Type B pancreatic cell (in vitro differentiated cells): ENCODE data around the gene CES2. TPM values are rescaled to one million over a fixed set of nuclear protein-coding genes. Genes with fewer than 3 reads are reported as not detected.

ENCODE experiments used
- DNase-seq: peaks from one replicate; pipeline ENCODE4 v3.0.0; 2021; ENCODE audit warnings: mixed read lengths; ENCODE audit not compliant: unreplicated experiment; ENCODE audit errors: extremely low spot score
- H3K27ac Mint-ChIP-seq: 2 replicates; pipeline ENCODE4 v1.8.0; 2021; ENCODE audit warnings: mild to moderate bottlenecking, mixed read lengths
- H3K27me3 Mint-ChIP-seq: 2 replicates; pipeline ENCODE4 v1.8.0; 2021; ENCODE audit warnings: mixed read lengths
- H3K36me3 Mint-ChIP-seq: 2 replicates; pipeline ENCODE4 v1.8.0; 2021; ENCODE audit warnings: mixed read lengths
- H3K4me1 Mint-ChIP-seq: one replicate; pipeline ENCODE4 v1.8.0; 2021; ENCODE audit warnings: mixed read lengths; ENCODE audit not compliant: unreplicated experiment
- H3K4me3 Mint-ChIP-seq: 2 replicates; pipeline ENCODE4 v1.8.0; 2021; ENCODE audit warnings: mild to moderate bottlenecking, mixed read lengths
- H3K9me3 Mint-ChIP-seq: 2 replicates; pipeline ENCODE4 v1.8.0; 2021; ENCODE audit warnings: mixed read lengths
- CTCF ChIP-seq: fragments of 200-600 bp; sonication (generic); conservative IDR thresholded peaks from 2 replicates; pipeline ENCODE4 v1.5.0; 2021; ENCODE audit warnings: antibody characterized with exemption, mild to moderate bottlenecking
- total RNA-seq: library from RNA; stranded (reverse); gene quantifications from 2 replicates; pipeline ENCODE4 v1.2.1, GENCODE V29; 2021; ENCODE audit warnings: low replicate concordance

Gene CES2
- total RNA-seq, 1 donor from 2014 or later, result 44.9 TPM

- H3K4me1 Mint-ChIP-seq, result no peaks in the 10 kb centered on the region
- H3K27me3 Mint-ChIP-seq, result peaks cover 22% of the 10 kb centered on the region
- no peaks in the 10 kb centered on the region for H3K9me3 Mint-ChIP-seq
- TF ChIP-seq CTCF, result no peak
- no peak overlapping the region for H3K27ac Mint-ChIP-seq
- no peak overlapping the region for H3K4me3 Mint-ChIP-seq
- no peak for DNase-seq
- no peaks in the 10 kb centered on the region for H3K36me3 Mint-ChIP-seq
These were observed 23.5 kb upstream of the CES2 start for GRCh38 chr16:66911801-66912200.

- TF ChIP-seq CTCF, result no peak
- no peaks in the 10 kb centered on the region for H3K4me1 Mint-ChIP-seq
These were observed 22.2 kb upstream of the CES2 start for GRCh38 chr16:66913081-66913480.

GRCh38 chr16:66913711-66914110 lies 21.6 kb upstream of the CES2 start:
- no peaks in the 10 kb centered on the region for H3K36me3 Mint-ChIP-seq
- H3K9me3 Mint-ChIP-seq, result no peaks in the 10 kb centered on the region
- DNase-seq, result no peak
- no peaks in the 10 kb centered on the region for H3K4me1 Mint-ChIP-seq
- no peak overlapping the region for H3K4me3 Mint-ChIP-seq
- no peak overlapping the region for H3K27ac Mint-ChIP-seq
- no peak for TF ChIP-seq CTCF
- H3K27me3 Mint-ChIP-seq, result peaks cover 29% of the 10 kb centered on the region

More at GRCh38 chr16:66913081-66913480, 22.2 kb upstream of the CES2 start:
- Mint-ChIP-seq H3K27me3 (peaks cover 29% of the 10 kb centered on the region), H3K36me3 (no peaks in the 10 kb centered on the region), H3K4me3 (no peak overlapping the region), H3K9me3 (no peaks in the 10 kb centered on the region), H3K27ac (no peak overlapping the region)
- DNase-seq, result no peak

GRCh38 chr16:66914541-66914940 lies 20.8 kb upstream of the CES2 start:
- no peak overlapping the region for H3K4me3 Mint-ChIP-seq
- H3K27me3 Mint-ChIP-seq, result peaks cover 34% of the 10 kb centered on the region
- TF ChIP-seq CTCF, result no peak
- no peak overlapping the region for H3K27ac Mint-ChIP-seq
- no peaks in the 10 kb centered on the region for H3K9me3 Mint-ChIP-seq
- DNase-seq, result no peak
- H3K36me3 Mint-ChIP-seq, result no peaks in the 10 kb centered on the region
- H3K4me1 Mint-ChIP-seq, result no peaks in the 10 kb centered on the region

- H3K9me3 Mint-ChIP-seq, result no peaks in the 10 kb centered on the region
- H3K27ac Mint-ChIP-seq, result no peak overlapping the region
- no peak for DNase-seq
- no peaks in the 10 kb centered on the region for H3K4me1 Mint-ChIP-seq
- no peak overlapping the region for H3K4me3 Mint-ChIP-seq
- H3K36me3 Mint-ChIP-seq, result no peaks in the 10 kb centered on the region
- peaks cover 33% of the 10 kb centered on the region for H3K27me3 Mint-ChIP-seq
- no peak for TF ChIP-seq CTCF
These were observed 20.3 kb upstream of the CES2 start for GRCh38 chr16:66915041-66915440.

GRCh38 chr16:66916518-66916917 lies 18.8 kb upstream of the CES2 start:
- Mint-ChIP-seq H3K4me3 (no peak overlapping the region), H3K27me3 (peaks cover 44% of the 10 kb centered on the region), H3K9me3 (no peaks in the 10 kb centered on the region), H3K4me1 (no peaks in the 10 kb centered on the region), H3K27ac (no peak overlapping the region), H3K36me3 (no peaks in the 10 kb centered on the region)
- no peak for DNase-seq
- TF ChIP-seq CTCF, result no peak
